H9 (cell line): Measurements from ENCODE around the gene WAC. TPM values are rescaled to one million over a fixed set of nuclear protein-coding genes. Genes with fewer than 3 reads are reported as not detected.

ENCODE experiments used
- DNase-seq: peaks from one replicate; pipeline ENCODE4 v3.0.0-alpha.2; 2017
- H2AFZ ChIP-seq: one replicate; pipeline ENCODE4 v1.6.1; 2013; ENCODE audit warnings: mild to moderate bottlenecking, low read length, control low read depth, moderate library complexity
- H2AK5ac ChIP-seq: 2 replicates; pipeline ENCODE4 v1.6.1; 2013; ENCODE audit warnings: low read length, control low read depth, mixed read lengths; ENCODE audit not compliant: insufficient read length
- H2BK120ac ChIP-seq: one replicate; pipeline ENCODE4 v1.6.1; 2013; ENCODE audit warnings: low read depth, mild to moderate bottlenecking, low read length, control low read depth, inconsistent platforms; ENCODE audit not compliant: poor library complexity, severe bottlenecking
- H2BK12ac ChIP-seq: 2 replicates; pipeline ENCODE4 v1.6.1; 2013; ENCODE audit warnings: low read length, control low read depth, mixed read lengths, low read depth; ENCODE audit not compliant: insufficient read length
- H2BK15ac ChIP-seq: 2 replicates; pipeline ENCODE4 v1.6.1; 2013; ENCODE audit warnings: low read depth, low read length, control low read depth
- H2BK20ac ChIP-seq: one replicate; pipeline ENCODE4 v1.6.1; 2013; ENCODE audit warnings: low read depth, mild to moderate bottlenecking, low read length, control low read depth, inconsistent platforms; ENCODE audit not compliant: poor library complexity, severe bottlenecking
- H2BK5ac ChIP-seq: 2 replicates; pipeline ENCODE4 v1.6.1; 2013; ENCODE audit warnings: low read length, control low read depth, mixed read lengths; ENCODE audit not compliant: insufficient read length
- H3K14ac ChIP-seq: 2 replicates; pipeline ENCODE4 v1.6.1; 2013; ENCODE audit warnings: low read length, control low read depth; ENCODE audit not compliant: insufficient read depth
- H3K18ac ChIP-seq: 2 replicates; pipeline ENCODE4 v1.6.1; 2013; ENCODE audit warnings: low read depth, mild to moderate bottlenecking, mixed read lengths, low read length, control low read depth; ENCODE audit not compliant: insufficient read length
- H3K23ac ChIP-seq: 2 replicates; pipeline ENCODE4 v1.6.1; 2013; ENCODE audit warnings: low read length, control low read depth, mixed read lengths, low read depth; ENCODE audit not compliant: insufficient read length
- H3K23me2 ChIP-seq: 2 replicates; pipeline ENCODE4 v1.6.1; 2013; ENCODE audit warnings: low read depth, mild to moderate bottlenecking, mixed read lengths, low read length, control low read depth; ENCODE audit not compliant: insufficient read length, poor library complexity, severe bottlenecking
- H3K27ac ChIP-seq: 2 replicates; pipeline ENCODE4 v1.5.1; 2013; ENCODE audit warnings: low read length, control low read depth, mixed read lengths, low read depth; ENCODE audit not compliant: insufficient read length
- H3K27me3 ChIP-seq: 2 replicates; pipeline ENCODE4 v1.6.1; 2013; ENCODE audit warnings: low read length, control low read depth, inconsistent platforms; ENCODE audit not compliant: insufficient read depth
- H3K4ac ChIP-seq: 2 replicates; pipeline ENCODE4 v1.6.1; 2013; ENCODE audit warnings: low read depth, mild to moderate bottlenecking, control low read depth, inconsistent platforms, low read length, moderate library complexity
- H3K4me1 ChIP-seq: 2 replicates; pipeline ENCODE4 v1.6.1; 2013; ENCODE audit warnings: low read length, control low read depth, inconsistent platforms; ENCODE audit not compliant: insufficient read depth
- H3K4me2 ChIP-seq: 2 replicates; pipeline ENCODE4 v1.6.1; 2013; ENCODE audit warnings: low read length, control low read depth, mixed read lengths; ENCODE audit not compliant: insufficient read length, insufficient read depth
- H3K56ac ChIP-seq: 2 replicates; pipeline ENCODE4 v1.6.1; 2013; ENCODE audit warnings: low read depth, mild to moderate bottlenecking, mixed read lengths, low read length, control low read depth; ENCODE audit not compliant: insufficient read length
- H3K79me1 ChIP-seq: 2 replicates; pipeline ENCODE4 v1.6.1; 2013; ENCODE audit warnings: low read depth, mild to moderate bottlenecking, moderate library complexity, low read length, control low read depth, inconsistent platforms; ENCODE audit not compliant: insufficient read depth, poor library complexity, severe bottlenecking
- H3K79me2 ChIP-seq: 2 replicates; pipeline ENCODE4 v1.6.1; 2013; ENCODE audit warnings: low read length, control low read depth, inconsistent platforms; ENCODE audit not compliant: insufficient read depth
- H3K9ac ChIP-seq: 2 replicates; pipeline ENCODE4 v1.6.1; 2013; ENCODE audit warnings: low read length, control low read depth, mixed read lengths; ENCODE audit not compliant: insufficient read length; ENCODE audit errors: extremely low read depth
- H3K9me3 ChIP-seq: one replicate; pipeline ENCODE4 v1.6.1; 2013; ENCODE audit warnings: low read depth, low read length, inconsistent platforms; ENCODE audit not compliant: control insufficient read depth
- H3T11ph ChIP-seq: one replicate; pipeline ENCODE4 v1.6.1; 2013; ENCODE audit warnings: mild to moderate bottlenecking, low read length, control low read depth, inconsistent platforms
- H4K20me1 ChIP-seq: one replicate; pipeline ENCODE4 v1.6.1; 2013; ENCODE audit not compliant: control insufficient read depth, insufficient read length, insufficient read depth
- H4K5ac ChIP-seq: 2 replicates; pipeline ENCODE4 v1.6.1; 2013; ENCODE audit warnings: low read depth, mild to moderate bottlenecking, mixed read lengths, low read length, control low read depth; ENCODE audit not compliant: insufficient read length
- H4K8ac ChIP-seq: replicated peaks from 2 replicates; pipeline ENCODE4 v1.6.1; 2013; ENCODE audit warnings: low read length, control low read depth, mixed read lengths, low read depth; ENCODE audit not compliant: insufficient read length
- H4K91ac ChIP-seq: 2 replicates; pipeline ENCODE4 v1.6.1; 2013; ENCODE audit warnings: low read depth, mild to moderate bottlenecking, moderate library complexity, mixed read lengths, low read length, control low read depth; ENCODE audit not compliant: insufficient read length
- H3K27ac Mint-ChIP-seq, 3 experiments: 2 replicates in 2 of 3; 3 replicates in 1 of 3; pipeline ENCODE4 v1.8.0; 2020 to 2021; ENCODE audit warnings: mixed read lengths in 3 of 3, mild to moderate bottlenecking in 1 of 3, moderate library complexity in 1 of 3
- H3K27me3 Mint-ChIP-seq: 2 replicates; pipeline ENCODE4 v1.8.0; 2021; ENCODE audit warnings: low read depth, mild to moderate bottlenecking, moderate library complexity, mixed read lengths
- H3K36me3 Mint-ChIP-seq, 3 experiments: 2 replicates in 2 of 3; 3 replicates in 1 of 3; pipeline ENCODE4 v1.8.0; 2020 to 2021; ENCODE audit warnings: low read depth in 3 of 3, mixed read lengths in 3 of 3; ENCODE audit not compliant: insufficient read depth in 1 of 3
- H3K4me1 Mint-ChIP-seq, 2 experiments: 2 replicates each; pipeline ENCODE4 v1.8.0; 2020; ENCODE audit warnings: mixed read lengths in 2 of 2
- H3K4me3 Mint-ChIP-seq, 2 experiments: 2 replicates in 1 of 2; 3 replicates in 1 of 2; pipeline ENCODE4 v1.8.0; 2020 to 2021; ENCODE audit warnings: mild to moderate bottlenecking in 2 of 2, mixed read lengths in 2 of 2, moderate library complexity in 1 of 2
- H3K9me3 Mint-ChIP-seq, 2 experiments: 2 replicates in 1 of 2; 3 replicates in 1 of 2; pipeline ENCODE4 v1.8.0; 2020; ENCODE audit warnings: mild to moderate bottlenecking in 2 of 2, mixed read lengths in 2 of 2, moderate library complexity in 1 of 2
- WGBS: extraction: QIAGEN DNeasy Blood & Tissue Kit; methylation state at CpG from one replicate; pipeline ENCODE4 v1.1.7; 2013; ENCODE audit warnings: missing lambda C conversion rate, low lambda C conversion rate, mixed read lengths; ENCODE audit not compliant: insufficient read length; ENCODE audit errors: extremely low coverage; 5-methylcytosine and 5-hydroxymethylcytosine counted together
- total RNA-seq: library from RNA; stranded (reverse); gene quantifications from 2 replicates; pipeline ENCODE4 v1.2.1, GENCODE V29; 2021
- TF ChIP-seq, protein P1 (sequence below): fragments of 200-600 bp; sonication (generic); conservative IDR thresholded peaks from 3 replicates; pipeline ENCODE4 v1.8.0; 2021; ENCODE audit warnings: antibody characterized with exemption, mild to moderate bottlenecking

The WAC gene
- total RNA-seq, 1 experiment from 2014 or later: 130 TPM

DNA sequence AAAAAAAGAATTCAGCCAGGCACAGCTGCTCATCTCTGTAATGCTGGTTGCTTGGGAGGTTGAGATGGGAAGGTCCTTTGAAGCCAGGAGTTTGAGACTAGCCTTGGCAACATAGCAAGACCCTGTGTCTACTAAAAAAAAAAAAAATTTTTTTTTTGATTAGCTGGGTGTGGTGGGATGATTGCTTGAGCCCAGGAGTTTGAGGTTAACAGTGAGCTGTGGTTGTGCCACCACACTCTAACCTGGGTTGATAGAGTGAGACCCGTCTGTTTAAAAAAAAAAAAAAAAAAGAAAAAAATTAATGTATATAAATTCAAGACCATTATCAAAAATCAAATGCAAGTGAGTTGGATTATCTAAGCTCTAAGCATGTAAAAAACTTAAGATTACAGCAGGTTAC lies 5.7 kb downstream of the WAC start:
- no peaks in the 10 kb centered on the region for H3K27me3 ChIP-seq
- H3K23me2 ChIP-seq: peaks cover 5% of the 10 kb centered on the region

More for the DNA sequence above, 5.7 kb downstream of the WAC start:
- Histone ChIP-seq H2AK5ac (no peak overlapping the region), H2BK12ac (no peak overlapping the region), H3K79me1 (peaks cover 9% of the 10 kb centered on the region), H4K20me1 (no peaks in the 10 kb centered on the region), H3K18ac (no peak overlapping the region), H3K4me2 (no peak overlapping the region), H2BK15ac (no peak overlapping the region), H3K56ac (no peak overlapping the region), H2BK120ac (no peak overlapping the region), H3T11ph (no peak overlapping the region), H3K9ac (no peak overlapping the region), H4K5ac (no peak overlapping the region), H3K79me2 (peaks cover 23% of the 10 kb centered on the region; the same call in 1 of the 2 replicates), H2BK20ac (no peak overlapping the region), H3K23ac (no peak overlapping the region), H4K91ac (no peak overlapping the region), H3K9me3 (no peaks in the 10 kb centered on the region), H2BK5ac (no peak overlapping the region), H3K4me1 (no peaks in the 10 kb centered on the region), H3K27ac (no peak overlapping the region), H3K4ac (no peak overlapping the region), H4K8ac (no peak overlapping the region), H3K14ac (no peak overlapping the region), H2AFZ (no peak overlapping the region)
- Mint-ChIP-seq H3K9me3 (no peaks in the 10 kb centered on the region), H3K4me3 (no peak overlapping the region), H3K27ac (no peak overlapping the region), H3K36me3 (peaks cover 59 to 93% (median 89%) of the 10 kb centered on the region in 3 experiments; a peak in 6 of 7 replicates), H3K4me1 (peaks cover 14 to 28% of the 10 kb centered on the region in 2 experiments), H3K27me3 (no peaks in the 10 kb centered on the region)
- TF ChIP-seq, protein P1, sequence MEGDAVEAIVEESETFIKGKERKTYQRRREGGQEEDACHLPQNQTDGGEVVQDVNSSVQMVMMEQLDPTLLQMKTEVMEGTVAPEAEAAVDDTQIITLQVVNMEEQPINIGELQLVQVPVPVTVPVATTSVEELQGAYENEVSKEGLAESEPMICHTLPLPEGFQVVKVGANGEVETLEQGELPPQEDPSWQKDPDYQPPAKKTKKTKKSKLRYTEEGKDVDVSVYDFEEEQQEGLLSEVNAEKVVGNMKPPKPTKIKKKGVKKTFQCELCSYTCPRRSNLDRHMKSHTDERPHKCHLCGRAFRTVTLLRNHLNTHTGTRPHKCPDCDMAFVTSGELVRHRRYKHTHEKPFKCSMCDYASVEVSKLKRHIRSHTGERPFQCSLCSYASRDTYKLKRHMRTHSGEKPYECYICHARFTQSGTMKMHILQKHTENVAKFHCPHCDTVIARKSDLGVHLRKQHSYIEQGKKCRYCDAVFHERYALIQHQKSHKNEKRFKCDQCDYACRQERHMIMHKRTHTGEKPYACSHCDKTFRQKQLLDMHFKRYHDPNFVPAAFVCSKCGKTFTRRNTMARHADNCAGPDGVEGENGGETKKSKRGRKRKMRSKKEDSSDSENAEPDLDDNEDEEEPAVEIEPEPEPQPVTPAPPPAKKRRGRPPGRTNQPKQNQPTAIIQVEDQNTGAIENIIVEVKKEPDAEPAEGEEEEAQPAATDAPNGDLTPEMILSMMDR: no peak
- no peak for DNase-seq
- no CpG with 5 or more reads among the region's 1 CpG for WGBS
